ENCODE data around the gene NXPH1. TPM values are rescaled to one million over a fixed set of nuclear protein-coding genes. Genes with fewer than 3 reads are reported as not detected.
"Not testable (repeated sequence)": the region's sequence is repeated elsewhere in the genome, so short reads cannot be mapped to it uniquely, and the experiment has no call there.

NXPH1 gene
- total and polyA plus RNA-seq, 5 experiments from 2014 or later, result not detected

DNA sequence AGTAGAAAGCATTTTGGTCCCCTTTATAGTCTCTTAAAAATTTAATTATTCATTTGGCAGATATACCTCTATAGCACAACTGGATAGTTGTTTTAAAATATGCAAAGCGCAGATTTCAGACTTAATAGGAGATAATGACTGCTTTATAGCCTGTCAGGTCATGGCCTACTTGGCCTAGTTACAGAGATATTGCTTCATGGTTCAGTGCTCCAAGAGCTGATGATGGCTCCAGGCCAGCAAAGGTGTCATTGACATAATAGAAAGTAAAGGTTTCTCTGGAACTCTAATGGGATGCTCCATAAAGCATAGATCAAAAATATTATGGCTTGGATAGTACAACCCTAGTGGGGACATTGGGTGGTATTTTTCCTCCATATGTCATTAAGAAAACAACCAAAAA is 285.7 kb downstream of the NXPH1 start:
- H3K4me1 Mint-ChIP-seq, result no peaks in the 10 kb centered on the region
- POLR2A ChIA-PET, result no interaction called here
- H3K4me3 Mint-ChIP-seq, result no peak overlapping the region
- DNase-seq (no peak), ATAC-seq (no peak)
- no peaks in the 10 kb centered on the region for H3K27me3 Mint-ChIP-seq
- no peaks in the 10 kb centered on the region for H3K36me3 Mint-ChIP-seq
- H3K27ac Mint-ChIP-seq, result no peak overlapping the region
- H3K9me3 Mint-ChIP-seq, result peaks cover 0 to 4% (median 0%) of the 10 kb centered on the region in 9 donors

GRCh38 chr7:8724080-8724718 is 290.8 kb downstream of the NXPH1 start:
- DNase-seq, result no peak
- peaks cover 0 to 3% (median 0%) of the 10 kb centered on the region in 9 donors for H3K9me3 Mint-ChIP-seq

DNA sequence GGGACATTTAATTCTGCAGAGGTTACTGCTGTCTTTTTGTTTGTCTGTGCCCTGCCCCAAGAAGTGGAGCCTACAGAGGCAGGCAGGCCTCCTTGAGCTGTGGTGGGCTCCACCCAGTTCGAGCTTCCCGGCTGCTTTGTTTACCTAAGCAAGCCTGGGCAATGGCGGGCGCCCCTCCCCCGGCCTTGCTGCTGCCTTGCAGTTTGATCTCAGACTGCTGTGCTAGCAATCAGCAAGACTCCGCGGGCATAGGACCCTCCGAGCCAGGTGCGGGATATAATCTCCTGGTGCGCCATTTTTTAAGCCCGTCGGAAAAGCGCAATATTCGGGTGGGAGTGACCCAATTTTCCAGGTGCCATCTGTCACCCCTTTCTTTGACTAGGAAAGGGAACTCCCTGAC is 298.3 kb downstream of the NXPH1 start:
- POLR2A ChIA-PET, ATAC-seq: not testable (repeated sequence)

More at GRCh38 chr7:8724080-8724718, 290.8 kb downstream of the NXPH1 start:
- no peaks in the 10 kb centered on the region for H3K4me1 Mint-ChIP-seq
- no peaks in the 10 kb centered on the region for H3K27me3 Mint-ChIP-seq
- no peak for ATAC-seq
- H3K36me3 Mint-ChIP-seq, result no peaks in the 10 kb centered on the region
- POLR2A ChIA-PET, result no interaction called here
- no peak overlapping the region for H3K27ac Mint-ChIP-seq
- no peak overlapping the region for H3K4me3 Mint-ChIP-seq

DNA sequence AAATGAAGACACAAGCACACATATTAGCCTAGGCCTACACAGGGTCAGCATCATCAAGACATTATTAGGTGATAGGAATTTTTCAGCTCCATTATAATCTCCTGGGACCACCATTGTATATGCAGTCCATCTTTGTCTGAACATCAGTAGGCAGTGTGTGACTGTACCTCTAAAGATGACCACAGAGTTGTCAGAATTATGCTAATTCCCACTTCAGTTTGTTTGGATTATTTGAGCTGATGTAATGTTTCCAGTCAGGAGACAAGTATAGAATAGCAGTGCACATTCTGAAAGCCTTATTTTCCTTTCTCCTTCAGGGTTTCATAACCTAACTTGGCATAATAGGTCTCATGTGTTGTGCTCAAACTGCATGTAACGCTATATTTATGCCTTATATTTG is 306.4 kb downstream of the NXPH1 start:
- no peaks in the 10 kb centered on the region for H3K4me1 Mint-ChIP-seq
- no peaks in the 10 kb centered on the region for H3K36me3 Mint-ChIP-seq
- H3K9me3 Mint-ChIP-seq, result peaks cover 0 to 40% (median 8%) of the 10 kb centered on the region in 9 donors
- POLR2A ChIA-PET, result no interaction called here
- no peak for ATAC-seq
- no peaks in the 10 kb centered on the region for H3K27me3 Mint-ChIP-seq
- no peak overlapping the region for H3K27ac Mint-ChIP-seq
- no peak overlapping the region for H3K4me3 Mint-ChIP-seq
- DNase-seq, result no peak

More for the DNA sequence above, 298.3 kb downstream of the NXPH1 start:
- not testable (repeated sequence) for H3K4me1 Mint-ChIP-seq, DNase-seq, H3K4me3 Mint-ChIP-seq, H3K27ac Mint-ChIP-seq, H3K36me3 Mint-ChIP-seq, H3K27me3 Mint-ChIP-seq
- peaks cover 0 to 34% (median 11%) of the 10 kb centered on the region in 9 donors for H3K9me3 Mint-ChIP-seq

DNA sequence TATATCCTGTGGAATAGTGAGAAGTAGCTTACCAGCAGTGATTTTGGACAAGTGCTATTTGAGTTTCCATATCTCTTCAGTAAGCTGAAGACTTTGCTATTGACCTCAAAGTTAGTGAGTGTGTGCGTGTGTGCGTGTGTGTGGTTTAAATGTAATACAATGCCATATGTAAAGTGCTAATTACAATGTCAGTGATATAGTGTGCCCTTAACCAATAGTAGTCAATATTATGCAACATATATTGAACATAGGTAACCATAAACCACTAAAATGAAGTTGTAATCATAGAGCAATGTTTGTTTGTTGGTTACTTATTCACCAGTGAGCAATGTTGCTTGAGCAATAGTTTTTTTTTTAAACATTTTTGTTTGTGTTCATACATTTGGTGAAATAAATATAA is 309.4 kb downstream of the NXPH1 start:
- H3K27me3 Mint-ChIP-seq, result no peaks in the 10 kb centered on the region
- peaks cover 0 to 17% (median 2%) of the 10 kb centered on the region in 9 donors for H3K9me3 Mint-ChIP-seq
- POLR2A ChIA-PET, result no interaction called here
- ATAC-seq (no peak), DNase-seq (no peak)
- H3K27ac Mint-ChIP-seq, result no peak overlapping the region
- no peak overlapping the region for H3K4me3 Mint-ChIP-seq
- H3K36me3 Mint-ChIP-seq, result no peaks in the 10 kb centered on the region
- H3K4me1 Mint-ChIP-seq, result no peaks in the 10 kb centered on the region

- no peak overlapping the region for H3K27ac Mint-ChIP-seq
- H3K9me3 Mint-ChIP-seq, result peaks cover 0 to 17% (median 0%) of the 10 kb centered on the region in 9 donors
- ATAC-seq (no peak), DNase-seq (no peak)
- H3K4me3 Mint-ChIP-seq, result no peak overlapping the region
- no peaks in the 10 kb centered on the region for H3K4me1 Mint-ChIP-seq
- no peaks in the 10 kb centered on the region for H3K27me3 Mint-ChIP-seq
- no peaks in the 10 kb centered on the region for H3K36me3 Mint-ChIP-seq
- POLR2A ChIA-PET, result no interaction called here
Observed at GRCh38 chr7:8747338-8747737, 313.9 kb downstream of the NXPH1 start.

DNA sequence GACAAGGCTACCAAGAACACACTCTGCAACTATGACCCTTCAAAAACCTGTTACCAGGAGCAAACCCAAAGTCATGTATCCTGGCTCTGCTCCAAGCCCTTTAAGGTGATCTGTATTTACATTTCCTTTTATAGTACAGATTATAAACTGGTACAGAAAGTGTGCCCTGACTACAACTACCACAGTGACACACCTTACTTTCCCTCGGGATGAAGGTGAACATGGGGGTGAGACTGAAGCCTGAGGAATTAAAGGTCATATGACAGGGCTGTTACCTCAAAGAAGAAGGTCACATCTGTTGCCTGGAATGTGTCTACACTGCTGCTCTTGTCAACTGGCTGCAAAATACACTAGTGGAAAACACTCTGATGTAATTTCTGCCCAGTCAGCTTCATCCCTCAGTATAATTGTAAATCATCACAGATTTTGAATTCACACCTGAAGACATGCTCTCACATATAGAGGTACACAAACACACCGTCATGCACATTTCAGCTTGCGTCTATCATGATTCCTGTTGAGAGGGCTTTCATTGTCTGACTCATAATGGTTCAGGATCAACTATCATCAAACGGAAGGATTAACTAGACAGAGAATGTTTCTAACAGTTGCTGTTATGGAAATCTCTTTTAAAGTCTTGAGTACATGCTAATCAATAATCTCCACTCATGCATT is 318.3 kb downstream of the NXPH1 start:
- POLR2A ChIA-PET, result no interaction called here
- Mint-ChIP-seq H3K36me3 (no peaks in the 10 kb centered on the region), H3K9me3 (peaks cover 0 to 12% (median 0%) of the 10 kb centered on the region in 9 donors), H3K27ac (no peak overlapping the region), H3K27me3 (no peaks in the 10 kb centered on the region), H3K4me3 (no peak overlapping the region), H3K4me1 (no peaks in the 10 kb centered on the region)
- DNase-seq (no peak), ATAC-seq (no peak)

- ATAC-seq, result no peak
- peaks cover 0 to 8% (median 0%) of the 10 kb centered on the region in 9 donors for H3K9me3 Mint-ChIP-seq
Observed at GRCh38 chr7:8753355-8753754, 319.9 kb downstream of the NXPH1 start.

DNA sequence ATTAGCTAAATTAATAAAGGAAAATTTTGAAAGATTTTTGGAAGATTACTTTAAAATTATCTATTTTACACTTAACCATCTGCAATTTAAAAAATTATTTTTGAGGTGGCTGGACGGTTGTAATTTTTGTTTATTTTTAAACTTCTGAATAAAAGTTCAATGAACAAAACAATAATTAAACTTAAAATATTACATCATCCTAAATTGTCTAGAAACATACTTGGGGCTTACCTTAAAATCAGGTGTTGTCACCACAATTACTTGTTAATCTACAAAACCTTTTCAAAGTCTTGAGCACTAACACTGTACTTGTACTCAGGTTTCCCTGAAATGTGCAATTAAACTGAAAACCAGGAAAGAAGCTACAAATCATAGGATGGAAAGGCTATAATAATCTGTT is 328.3 kb downstream of the NXPH1 start:
- H3K4me1 Mint-ChIP-seq, result no peaks in the 10 kb centered on the region
- no peak for DNase-seq
- no peak for ATAC-seq
- POLR2A ChIA-PET, result no interaction called here
- no peak overlapping the region for H3K27ac Mint-ChIP-seq
- H3K9me3 Mint-ChIP-seq, result peaks cover 0 to 4% (median 0%) of the 10 kb centered on the region in 9 donors
- H3K36me3 Mint-ChIP-seq, result no peaks in the 10 kb centered on the region
- no peak overlapping the region for H3K4me3 Mint-ChIP-seq
- H3K27me3 Mint-ChIP-seq, result no peaks in the 10 kb centered on the region

More at GRCh38 chr7:8753355-8753754, 319.9 kb downstream of the NXPH1 start:
- H3K4me3 Mint-ChIP-seq, result no peak overlapping the region
- POLR2A ChIA-PET, result no interaction called here
- no peak overlapping the region for H3K27ac Mint-ChIP-seq
- no peaks in the 10 kb centered on the region for H3K36me3 Mint-ChIP-seq
- no peak for DNase-seq
- no peaks in the 10 kb centered on the region for H3K27me3 Mint-ChIP-seq
- H3K4me1 Mint-ChIP-seq, result no peaks in the 10 kb centered on the region

GRCh38 chr7:8762803-8763202 is 329.4 kb downstream of the NXPH1 start:
- Mint-ChIP-seq H3K4me3 (no peak overlapping the region), H3K27ac (no peak overlapping the region), H3K9me3 (peaks cover 0 to 4% (median 2%) of the 10 kb centered on the region in 9 donors), H3K36me3 (no peaks in the 10 kb centered on the region), H3K4me1 (no peaks in the 10 kb centered on the region), H3K27me3 (no peaks in the 10 kb centered on the region)
- ATAC-seq, result no peak
- POLR2A ChIA-PET, result no interaction called here
- no peak for DNase-seq

GRCh38 chr7:8765374-8765773 is 332.0 kb downstream of the NXPH1 start:
- no peak for DNase-seq
- H3K4me3 Mint-ChIP-seq, result no peak overlapping the region
- H3K9me3 Mint-ChIP-seq, result peaks cover 0 to 6% (median 0%) of the 10 kb centered on the region in 9 donors
- no peaks in the 10 kb centered on the region for H3K27me3 Mint-ChIP-seq
- no peak for ATAC-seq
- POLR2A ChIA-PET, result no interaction called here
- H3K27ac Mint-ChIP-seq, result no peak overlapping the region
- H3K36me3 Mint-ChIP-seq, result no peaks in the 10 kb centered on the region
- no peaks in the 10 kb centered on the region for H3K4me1 Mint-ChIP-seq

GRCh38 chr7:8773518-8773917 is 340.1 kb downstream of the NXPH1 start:
- POLR2A ChIA-PET, result no interaction called here
- H3K9me3 Mint-ChIP-seq, result peaks cover 0 to 8% (median 4%) of the 10 kb centered on the region in 9 donors
- no peak for ATAC-seq
- no peaks in the 10 kb centered on the region for H3K27me3 Mint-ChIP-seq
- no peak for DNase-seq
- no peaks in the 10 kb centered on the region for H3K36me3 Mint-ChIP-seq
- no peak overlapping the region for H3K4me3 Mint-ChIP-seq
- no peak overlapping the region for H3K27ac Mint-ChIP-seq
- H3K4me1 Mint-ChIP-seq, result no peaks in the 10 kb centered on the region

DNA sequence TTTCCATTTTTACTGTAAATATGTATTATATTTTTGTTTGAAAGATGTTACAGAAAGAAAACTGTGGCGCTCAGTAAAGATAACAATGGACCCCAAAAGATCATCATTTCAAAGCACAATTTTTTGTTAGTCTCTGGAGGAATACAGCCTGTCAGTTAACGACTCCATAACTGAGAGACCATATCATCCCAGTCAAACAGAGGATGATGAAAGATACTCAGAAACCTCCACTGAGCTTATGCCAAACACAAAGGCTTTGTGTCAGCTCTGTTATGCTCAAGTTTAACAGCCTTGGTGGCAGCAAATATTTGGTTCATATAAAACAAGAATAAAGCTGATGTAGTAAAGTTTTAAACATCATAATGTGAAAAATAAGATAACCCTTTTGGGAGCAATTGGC is 345.1 kb downstream of the NXPH1 start:
- Mint-ChIP-seq H3K9me3 (peaks cover 0 to 18% (median 4%) of the 10 kb centered on the region in 9 donors), H3K36me3 (no peaks in the 10 kb centered on the region), H3K27ac (no peak overlapping the region), H3K4me3 (no peak overlapping the region), H3K4me1 (no peaks in the 10 kb centered on the region), H3K27me3 (no peaks in the 10 kb centered on the region)
- DNase-seq (no peak), ATAC-seq (no peak)
- POLR2A ChIA-PET, result no interaction called here

- ATAC-seq (no peak), DNase-seq (no peak)
- Mint-ChIP-seq H3K4me3 (no peak overlapping the region), H3K27ac (no peak overlapping the region), H3K4me1 (no peaks in the 10 kb centered on the region), H3K36me3 (no peaks in the 10 kb centered on the region), H3K27me3 (no peaks in the 10 kb centered on the region), H3K9me3 (peaks cover 0 to 16% (median 4%) of the 10 kb centered on the region in 9 donors)
- POLR2A ChIA-PET, result no interaction called here
Observed at GRCh38 chr7:8781166-8781565, 347.8 kb downstream of the NXPH1 start.
